Left lung (tissue), 10 donors: Measurements from ENCODE around the gene ROR2. TPM values are rescaled to one million over a fixed set of nuclear protein-coding genes. Genes with fewer than 3 reads are reported as not detected.

ENCODE experiments used
- ATAC-seq: fragments of 200-7000 bp; cut with Tn5 transposase; one replicate; pipeline ENCODE4 v1.9.1; 2020; ENCODE audit warnings: moderate library complexity
- DNase-seq, 4 donors: peaks; one replicate each; pipeline ENCODE4 v3.0.0-alpha.2; 2013 to 2020
- H3K27ac ChIP-seq, 2 donors: fragments of 200-600 bp; sonication (generic) in 1 of 2; one replicate each; pipeline versions ENCODE4 v1.5.0 to v1.8.0; 2020 to 2021
- H3K27me3 ChIP-seq, 2 donors: fragments of 200-600 bp; sonication (generic) in 1 of 2; one replicate each; pipeline versions ENCODE4 v1.5.0 to v1.8.0; 2020 to 2021
- H3K36me3 ChIP-seq, 2 donors: fragments of 200-600 bp; sonication (generic) in 1 of 2; one replicate each; pipeline versions ENCODE4 v1.5.0 to v1.8.0; 2020 to 2021
- H3K4me1 ChIP-seq, 2 donors: fragments of 200-600 bp; one replicate each; pipeline ENCODE4 v1.8.0; 2021
- H3K4me3 ChIP-seq, 2 donors: fragments of 200-600 bp; sonication (generic) in 1 of 2; one replicate each; pipeline versions ENCODE4 v1.5.0 to v1.8.0; 2020 to 2021; ENCODE audit warnings: mild to moderate bottlenecking in 1 of 2
- H3K9me3 ChIP-seq, 2 donors: fragments of 200-600 bp; sonication (generic) in 1 of 2; one replicate each; pipeline versions ENCODE4 v1.5.0 to v1.8.0; 2020 to 2021
- CTCF ChIP-seq, 2 donors: fragments of 200-600 bp; sonication (generic) in 1 of 2; IDR thresholded peaks; one replicate each; pipeline versions ENCODE4 v1.5.0 to v1.8.0; 2021; ENCODE audit warnings: antibody characterized with exemption in 2 of 2
- intact Hi-C, 2 donors: fragments of 100-400 bp; cut with DNase I; formaldehyde crosslinking; loops; one replicate each; pipeline versions ENCODE4 v1.11.2 to v1.14.2; 2022
- polyA plus RNA-seq, 6 donors: library from polyadenylated mRNA; unstranded; fragments of 120-200 nt; gene quantifications; one replicate each; pipeline ENCODE4 v1.2.1, GENCODE V29; 2013; ENCODE audit not compliant: insufficient read length in 6 of 6
- total RNA-seq, 2 donors: library from RNA; stranded (reverse); fragmentation: NEBNext Ultra II Directional; extraction: Animal tissue kit (Norgen Biotek cat#: 25700); gene quantifications; one replicate each; pipeline ENCODE4 v1.2.1, GENCODE V29; 2021
- donor health status: DM: no; HTN: yes; CAD: no.
- donor health status: DM: no; HTN: no; CAD: no.

The ROR2 gene
- total and polyA plus RNA-seq, 8 donors: 11.5 to 36.5 (median 29.7) TPM

- intact Hi-C loops: no loop called here
- no peak overlapping the region for H3K4me3 ChIP-seq
- peaks cover 0 to 11% of the 10 kb centered on the region in 2 donors for H3K9me3 ChIP-seq
- no peaks in the 10 kb centered on the region for H3K27me3 ChIP-seq
- no peaks in the 10 kb centered on the region for H3K4me1 ChIP-seq
- ATAC-seq (no peak), DNase-seq (no peak)
- H3K27ac ChIP-seq: no peak overlapping the region
- TF ChIP-seq CTCF (IDR thresholded peaks at IDR 0.05): no peak
- H3K36me3 ChIP-seq: no peaks in the 10 kb centered on the region
Observed at GRCh38 chr9:91700475-91700874, 249.6 kb downstream of the ROR2 start.

- no peaks in the 10 kb centered on the region for H3K9me3 ChIP-seq
- intact Hi-C loops: no loop called here
- no peak for TF ChIP-seq CTCF (IDR thresholded peaks at IDR 0.05)
- H3K4me3 ChIP-seq: no peak overlapping the region
- DNase-seq (no peak), ATAC-seq (no peak)
- no peaks in the 10 kb centered on the region for H3K4me1 ChIP-seq
- H3K27me3 ChIP-seq: no peaks in the 10 kb centered on the region
- H3K36me3 ChIP-seq: no peaks in the 10 kb centered on the region
- H3K27ac ChIP-seq: no peak overlapping the region
Observed at GRCh38 chr9:91698266-91698665, 251.8 kb downstream of the ROR2 start.

GRCh38 chr9:91697201-91697600, 252.8 kb downstream of the ROR2 start:
- ATAC-seq: no peak
- intact Hi-C loops: no loop called here

GRCh38 chr9:91694081-91694870, 255.8 kb downstream of the ROR2 start:
- H3K9me3 ChIP-seq: no peaks in the 10 kb centered on the region
- DNase-seq: no peak
- no peak for ATAC-seq
- no peaks in the 10 kb centered on the region for H3K27me3 ChIP-seq
- no peak for TF ChIP-seq CTCF (IDR thresholded peaks at IDR 0.05)
- no peak overlapping the region for H3K4me3 ChIP-seq
- no peak overlapping the region for H3K27ac ChIP-seq
- no peaks in the 10 kb centered on the region for H3K4me1 ChIP-seq
- no peaks in the 10 kb centered on the region for H3K36me3 ChIP-seq
- intact Hi-C loops: no loop called here

More at GRCh38 chr9:91697201-91697600, 252.8 kb downstream of the ROR2 start:
- no peak for TF ChIP-seq CTCF (IDR thresholded peaks at IDR 0.05)
- Histone ChIP-seq H3K36me3 (no peaks in the 10 kb centered on the region), H3K27ac (no peak overlapping the region), H3K4me3 (no peak overlapping the region), H3K4me1 (no peaks in the 10 kb centered on the region), H3K9me3 (no peaks in the 10 kb centered on the region), H3K27me3 (no peaks in the 10 kb centered on the region)
- no peak for DNase-seq

- no peaks in the 10 kb centered on the region for H3K36me3 ChIP-seq
- TF ChIP-seq CTCF (IDR thresholded peaks at IDR 0.05): no peak
- no peak for DNase-seq
- no peaks in the 10 kb centered on the region for H3K9me3 ChIP-seq
- intact Hi-C loops: no loop called here
- no peak overlapping the region for H3K27ac ChIP-seq
- H3K4me1 ChIP-seq: no peaks in the 10 kb centered on the region
- no peak overlapping the region for H3K4me3 ChIP-seq
- ATAC-seq: peak; percentile 85
- no peaks in the 10 kb centered on the region for H3K27me3 ChIP-seq
Observed at GRCh38 chr9:91693226-91693625, 256.8 kb downstream of the ROR2 start.
